HG02571 (cell line): ENCODE measurements around the gene TJP3.

Experiments
- ATAC-seq: cut with Tn5 transposase; IDR thresholded peaks from one replicate; pipeline ENCODE4 v1.9.1; 2021; ENCODE audit warnings: mild to moderate bottlenecking, moderate library complexity; ENCODE audit not compliant: unreplicated experiment

Gene TJP3

GRCh38 chr19:3710265-3710812 lies 2.2 kb downstream of the TJP3 start:
- ATAC-seq, result no peak

GRCh38 chr19:3712663-3713611 lies 4.8 kb downstream of the TJP3 start:
- no peak for ATAC-seq

- ATAC-seq, result no peak
These were observed 8.0 kb downstream of the TJP3 start for GRCh38 chr19:3716147-3716668.

GRCh38 chr19:3719868-3720267 lies 11.7 kb downstream of the TJP3 start:
- no peak for ATAC-seq

GRCh38 chr19:3720349-3720917 lies 12.2 kb downstream of the TJP3 start:
- no peak for ATAC-seq

GRCh38 chr19:3721131-3721886 lies 13.1 kb downstream of the TJP3 start:
- no peak for ATAC-seq

- no peak for ATAC-seq
These were observed 13.8 kb downstream of the TJP3 start for GRCh38 chr19:3721887-3722442.

GRCh38 chr19:3722443-3723109 lies 14.4 kb downstream of the TJP3 start:
- ATAC-seq, result no peak

GRCh38 chr19:3723110-3723488 lies 14.9 kb downstream of the TJP3 start:
- ATAC-seq, result no peak

GRCh38 chr19:3723883-3724282 lies 15.7 kb downstream of the TJP3 start:
- ATAC-seq, result no peak

- ATAC-seq, result no peak
These were observed 16.9 kb downstream of the TJP3 start for GRCh38 chr19:3725121-3725520.

GRCh38 chr19:3725640-3726310 lies 17.6 kb downstream of the TJP3 start:
- ATAC-seq, result no peak

- ATAC-seq, result no peak
These were observed 22.3 kb downstream of the TJP3 start for GRCh38 chr19:3730457-3730958.

GRCh38 chr19:3732108-3732507 lies 23.9 kb downstream of the TJP3 start:
- no peak for ATAC-seq

GRCh38 chr19:3733549-3734309 lies 25.5 kb downstream of the TJP3 start:
- no peak for ATAC-seq

GRCh38 chr19:3734310-3734600 lies 26.1 kb downstream of the TJP3 start:
- no peak for ATAC-seq

GRCh38 chr19:3736106-3736724 lies 28.0 kb downstream of the TJP3 start:
- no peak for ATAC-seq

- ATAC-seq, result no peak
These were observed 29.5 kb downstream of the TJP3 start for GRCh38 chr19:3737487-3738205.
